ENCODE results near the gene DOK4.

Gene DOK4

GRCh38 chr16:57529391-57530103 lies 43.3 kb upstream of the DOK4 start:
- no peak overlapping the region for H3K4me3 ChIP-seq (ENCODE audit: low read length)
- peaks cover 2% of the 10 kb centered on the region for H3K36me3 ChIP-seq (ENCODE audit: control insufficient read depth, insufficient read depth, low read length)
- peak overlapping the region; percentile 47 for H3K27ac ChIP-seq (ENCODE audit: low read depth, low read length)
- H3K27me3 ChIP-seq (ENCODE audit: control insufficient read depth, insufficient read depth, low read length): no peaks in the 10 kb centered on the region
- no peak overlapping the region for H3K9ac ChIP-seq (ENCODE audit: low read length)
- peaks cover 18% of the 10 kb centered on the region for H3K4me1 ChIP-seq (ENCODE audit: control insufficient read depth, insufficient read depth, low read length)

- H3K9ac ChIP-seq (ENCODE audit: low read length): no peak overlapping the region
- no peaks in the 10 kb centered on the region for H3K27me3 ChIP-seq (ENCODE audit: control insufficient read depth, insufficient read depth, low read length)
- H3K36me3 ChIP-seq (ENCODE audit: control insufficient read depth, insufficient read depth, low read length): peaks cover 2% of the 10 kb centered on the region
- no peak overlapping the region for H3K4me3 ChIP-seq (ENCODE audit: low read length)
- no peak overlapping the region for H3K27ac ChIP-seq (ENCODE audit: low read depth, low read length)
- peaks cover 18% of the 10 kb centered on the region for H3K4me1 ChIP-seq (ENCODE audit: control insufficient read depth, insufficient read depth, low read length)
These were observed 42.5 kb upstream of the DOK4 start for GRCh38 chr16:57528499-57529390.

- no peak overlapping the region for H3K9ac ChIP-seq (ENCODE audit: low read length)
- H3K27me3 ChIP-seq (ENCODE audit: control insufficient read depth, insufficient read depth, low read length): no peaks in the 10 kb centered on the region
- peaks cover 2% of the 10 kb centered on the region for H3K36me3 ChIP-seq (ENCODE audit: control insufficient read depth, insufficient read depth, low read length)
- no peak overlapping the region for H3K4me3 ChIP-seq (ENCODE audit: low read length)
- H3K4me1 ChIP-seq (ENCODE audit: control insufficient read depth, insufficient read depth, low read length): peaks cover 9% of the 10 kb centered on the region
- H3K27ac ChIP-seq (ENCODE audit: low read depth, low read length): no peak overlapping the region
These were observed 41.5 kb upstream of the DOK4 start for GRCh38 chr16:57527610-57528360.

GRCh38 chr16:57527027-57527426 lies 40.7 kb upstream of the DOK4 start:
- Histone ChIP-seq H3K27ac (ENCODE audit: low read depth, low read length) (no peak overlapping the region), H3K4me3 (ENCODE audit: low read length) (no peak overlapping the region), H3K4me1 (ENCODE audit: control insufficient read depth, insufficient read depth, low read length) (peaks cover 5% of the 10 kb centered on the region), H3K27me3 (ENCODE audit: control insufficient read depth, insufficient read depth, low read length) (no peaks in the 10 kb centered on the region), H3K36me3 (ENCODE audit: control insufficient read depth, insufficient read depth, low read length) (peaks cover 2% of the 10 kb centered on the region), H3K9ac (ENCODE audit: low read length) (no peak overlapping the region)

GRCh38 chr16:57526498-57526897 lies 40.2 kb upstream of the DOK4 start:
- peaks cover 2% of the 10 kb centered on the region for H3K36me3 ChIP-seq (ENCODE audit: control insufficient read depth, insufficient read depth, low read length)
- H3K4me3 ChIP-seq (ENCODE audit: low read length): no peak overlapping the region
- no peaks in the 10 kb centered on the region for H3K27me3 ChIP-seq (ENCODE audit: control insufficient read depth, insufficient read depth, low read length)
- H3K27ac ChIP-seq (ENCODE audit: low read depth, low read length): no peak overlapping the region
- H3K4me1 ChIP-seq (ENCODE audit: control insufficient read depth, insufficient read depth, low read length): peaks cover 5% of the 10 kb centered on the region
- no peak overlapping the region for H3K9ac ChIP-seq (ENCODE audit: low read length)

GRCh38 chr16:57525761-57526160 lies 39.5 kb upstream of the DOK4 start:
- Histone ChIP-seq H3K27me3 (ENCODE audit: control insufficient read depth, insufficient read depth, low read length) (no peaks in the 10 kb centered on the region), H3K36me3 (ENCODE audit: control insufficient read depth, insufficient read depth, low read length) (peaks cover 2% of the 10 kb centered on the region), H3K9ac (ENCODE audit: low read length) (no peak overlapping the region), H3K4me3 (ENCODE audit: low read length) (no peak overlapping the region), H3K4me1 (ENCODE audit: control insufficient read depth, insufficient read depth, low read length) (peaks cover 5% of the 10 kb centered on the region), H3K27ac (ENCODE audit: low read depth, low read length) (no peak overlapping the region)

- Histone ChIP-seq H3K27me3 (ENCODE audit: control insufficient read depth, insufficient read depth, low read length) (no peaks in the 10 kb centered on the region), H3K4me1 (ENCODE audit: control insufficient read depth, insufficient read depth, low read length) (no peaks in the 10 kb centered on the region), H3K4me3 (ENCODE audit: low read length) (no peak overlapping the region), H3K27ac (ENCODE audit: low read depth, low read length) (no peak overlapping the region), H3K36me3 (ENCODE audit: control insufficient read depth, insufficient read depth, low read length) (peaks cover 2% of the 10 kb centered on the region), H3K9ac (ENCODE audit: low read length) (no peak overlapping the region)
These were observed 36.7 kb upstream of the DOK4 start for GRCh38 chr16:57522960-57523359.

- Histone ChIP-seq H3K36me3 (ENCODE audit: control insufficient read depth, insufficient read depth, low read length) (peaks cover 12% of the 10 kb centered on the region), H3K4me3 (ENCODE audit: low read length) (no peak overlapping the region), H3K27ac (ENCODE audit: low read depth, low read length) (no peak overlapping the region), H3K4me1 (ENCODE audit: control insufficient read depth, insufficient read depth, low read length) (no peaks in the 10 kb centered on the region), H3K9ac (ENCODE audit: low read length) (no peak overlapping the region), H3K27me3 (ENCODE audit: control insufficient read depth, insufficient read depth, low read length) (no peaks in the 10 kb centered on the region)
These were observed 33.6 kb upstream of the DOK4 start for GRCh38 chr16:57519796-57520360.

- H3K36me3 ChIP-seq (ENCODE audit: control insufficient read depth, insufficient read depth, low read length): peaks cover 12% of the 10 kb centered on the region
These were observed 32.6 kb upstream of the DOK4 start for GRCh38 chr16:57518922-57519321.

GRCh38 chr16:57518520-57518919 lies 32.2 kb upstream of the DOK4 start:
- H3K4me1 ChIP-seq (ENCODE audit: control insufficient read depth, insufficient read depth, low read length): no peaks in the 10 kb centered on the region
- H3K27me3 ChIP-seq (ENCODE audit: control insufficient read depth, insufficient read depth, low read length): no peaks in the 10 kb centered on the region
- H3K4me3 ChIP-seq (ENCODE audit: low read length): no peak overlapping the region
- peaks cover 12% of the 10 kb centered on the region for H3K36me3 ChIP-seq (ENCODE audit: control insufficient read depth, insufficient read depth, low read length)
- H3K9ac ChIP-seq (ENCODE audit: low read length): no peak overlapping the region
- no peak overlapping the region for H3K27ac ChIP-seq (ENCODE audit: low read depth, low read length)

More at GRCh38 chr16:57518922-57519321, 32.6 kb upstream of the DOK4 start:
- no peaks in the 10 kb centered on the region for H3K27me3 ChIP-seq (ENCODE audit: control insufficient read depth, insufficient read depth, low read length)
- H3K4me3 ChIP-seq (ENCODE audit: low read length): no peak overlapping the region
- no peak overlapping the region for H3K9ac ChIP-seq (ENCODE audit: low read length)
- H3K4me1 ChIP-seq (ENCODE audit: control insufficient read depth, insufficient read depth, low read length): no peaks in the 10 kb centered on the region
- H3K27ac ChIP-seq (ENCODE audit: low read depth, low read length): no peak overlapping the region

GRCh38 chr16:57517397-57518367 lies 31.4 kb upstream of the DOK4 start:
- Histone ChIP-seq H3K9ac (ENCODE audit: low read length) (no peak overlapping the region), H3K36me3 (ENCODE audit: control insufficient read depth, insufficient read depth, low read length) (peaks cover 12% of the 10 kb centered on the region)

More at GRCh38 chr16:57517397-57518367, 31.4 kb upstream of the DOK4 start:
- Histone ChIP-seq H3K27me3 (ENCODE audit: control insufficient read depth, insufficient read depth, low read length) (no peaks in the 10 kb centered on the region), H3K4me3 (ENCODE audit: low read length) (no peak overlapping the region), H3K27ac (ENCODE audit: low read depth, low read length) (no peak overlapping the region), H3K4me1 (ENCODE audit: control insufficient read depth, insufficient read depth, low read length) (no peaks in the 10 kb centered on the region)
